Measurements from ENCODE around the gene PUS1.

The PUS1 gene

DNA sequence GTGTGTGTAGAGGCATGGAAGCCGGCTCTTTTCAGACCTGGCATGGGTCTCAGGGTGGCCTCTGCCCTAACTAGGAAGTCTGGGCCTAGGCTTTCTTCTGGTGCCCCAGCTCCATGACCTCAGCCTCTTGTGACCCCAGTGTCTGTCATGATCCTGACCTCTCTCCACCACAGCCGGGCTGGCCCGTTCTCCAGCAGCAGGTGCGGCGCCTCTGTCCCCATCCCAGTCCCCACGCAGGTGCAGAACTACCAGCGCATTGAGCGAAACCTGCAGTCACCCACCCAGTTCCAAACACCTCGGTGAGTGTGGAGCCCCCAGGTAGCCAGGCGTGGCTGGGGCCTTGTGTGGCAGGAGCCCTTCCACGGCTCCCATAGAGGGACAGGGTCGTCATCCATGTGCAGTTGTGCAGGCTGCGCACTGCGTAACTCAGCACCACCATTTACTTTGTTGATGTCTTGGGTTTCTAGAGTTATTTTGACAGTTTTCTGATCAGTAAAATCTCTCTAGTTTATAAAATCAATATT lies 14.8 kb upstream of the PUS1 start:
- TF ChIP-seq, protein P1, sequence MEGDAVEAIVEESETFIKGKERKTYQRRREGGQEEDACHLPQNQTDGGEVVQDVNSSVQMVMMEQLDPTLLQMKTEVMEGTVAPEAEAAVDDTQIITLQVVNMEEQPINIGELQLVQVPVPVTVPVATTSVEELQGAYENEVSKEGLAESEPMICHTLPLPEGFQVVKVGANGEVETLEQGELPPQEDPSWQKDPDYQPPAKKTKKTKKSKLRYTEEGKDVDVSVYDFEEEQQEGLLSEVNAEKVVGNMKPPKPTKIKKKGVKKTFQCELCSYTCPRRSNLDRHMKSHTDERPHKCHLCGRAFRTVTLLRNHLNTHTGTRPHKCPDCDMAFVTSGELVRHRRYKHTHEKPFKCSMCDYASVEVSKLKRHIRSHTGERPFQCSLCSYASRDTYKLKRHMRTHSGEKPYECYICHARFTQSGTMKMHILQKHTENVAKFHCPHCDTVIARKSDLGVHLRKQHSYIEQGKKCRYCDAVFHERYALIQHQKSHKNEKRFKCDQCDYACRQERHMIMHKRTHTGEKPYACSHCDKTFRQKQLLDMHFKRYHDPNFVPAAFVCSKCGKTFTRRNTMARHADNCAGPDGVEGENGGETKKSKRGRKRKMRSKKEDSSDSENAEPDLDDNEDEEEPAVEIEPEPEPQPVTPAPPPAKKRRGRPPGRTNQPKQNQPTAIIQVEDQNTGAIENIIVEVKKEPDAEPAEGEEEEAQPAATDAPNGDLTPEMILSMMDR (IDR thresholded peaks at IDR 0.05; ENCODE audit: low read depth, low read length, missing control alignments) = no peak
- H3K4me3 ChIP-seq (ENCODE audit: low read depth, low read length) = no peak overlapping the region
- DNase-seq (ENCODE audit: low read depth) = no peak

GRCh38 chr12:131915000-131915689 lies 13.9 kb upstream of the PUS1 start:
- TF ChIP-seq, protein P1 (IDR thresholded peaks at IDR 0.05; ENCODE audit: low read depth, low read length, missing control alignments) = no peak
- no peak for DNase-seq (ENCODE audit: low read depth)
- H3K4me3 ChIP-seq (ENCODE audit: low read depth, low read length) = no peak overlapping the region

DNA sequence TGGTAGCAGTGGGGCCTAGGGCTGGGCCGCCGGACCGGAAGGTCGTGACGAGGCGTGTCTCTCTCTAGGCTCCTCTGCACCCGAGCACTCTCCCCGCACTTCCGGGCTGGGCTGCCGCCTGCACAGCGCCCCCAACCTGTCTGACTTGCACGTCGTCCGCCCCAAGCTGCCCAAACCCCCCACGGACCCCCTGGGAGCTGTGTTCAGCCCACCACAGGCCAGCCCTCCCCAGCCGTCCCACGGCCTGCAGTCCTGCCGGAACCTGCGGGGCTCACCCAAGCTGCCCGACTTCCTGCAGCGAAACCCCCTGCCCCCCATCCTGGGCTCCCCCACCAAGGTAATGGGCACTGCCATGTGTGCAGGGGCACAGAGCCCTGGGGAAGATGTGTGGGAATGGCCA lies 13.3 kb upstream of the PUS1 start:
- TF ChIP-seq, protein P1 (IDR thresholded peaks at IDR 0.05; ENCODE audit: low read depth, low read length, missing control alignments) = no peak
- DNase-seq (ENCODE audit: low read depth) = no peak
- no peak overlapping the region for H3K4me3 ChIP-seq (ENCODE audit: low read depth, low read length)

GRCh38 chr12:131916306-131917138 lies 12.6 kb upstream of the PUS1 start:
- TF ChIP-seq, protein P1 (IDR thresholded peaks at IDR 0.05; ENCODE audit: low read depth, low read length, missing control alignments) = no peak
- H3K4me3 ChIP-seq (ENCODE audit: low read depth, low read length) = no peak overlapping the region
- DNase-seq (ENCODE audit: low read depth) = no peak

DNA sequence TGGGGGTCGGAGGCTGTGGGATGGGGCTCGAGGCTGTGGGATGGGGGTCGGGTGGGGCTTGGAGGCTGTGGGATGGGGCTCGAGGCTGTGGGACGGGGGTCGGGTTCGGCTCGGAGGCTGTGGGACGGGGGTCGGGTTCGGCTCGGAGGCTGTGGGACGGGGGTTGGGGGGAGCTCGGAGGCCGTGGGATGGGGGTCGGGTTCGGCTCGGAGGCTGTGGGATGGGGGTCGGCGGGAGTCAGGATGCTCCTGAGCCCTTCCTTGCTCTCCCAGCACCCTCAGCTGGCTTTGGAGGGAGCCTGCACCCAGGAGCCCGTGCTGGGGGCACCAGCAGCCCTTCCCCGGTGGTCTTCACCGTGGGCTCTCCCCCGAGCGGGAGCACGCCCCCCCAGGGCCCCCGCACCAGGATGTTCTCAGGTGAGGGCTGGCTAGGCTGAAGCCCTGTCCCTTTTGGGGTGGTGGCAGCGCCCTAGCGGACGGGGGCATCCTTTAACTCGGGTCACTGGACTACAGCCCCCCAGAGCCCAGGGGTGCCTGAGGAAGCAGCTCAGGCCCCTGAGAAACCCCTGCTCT lies 11.9 kb upstream of the PUS1 start:
- no peak overlapping the region for H3K4me3 ChIP-seq (ENCODE audit: low read depth, low read length)
- DNase-seq (ENCODE audit: low read depth) = no peak
- TF ChIP-seq, protein P1 (IDR thresholded peaks at IDR 0.05; ENCODE audit: low read depth, low read length, missing control alignments) = no peak

DNA sequence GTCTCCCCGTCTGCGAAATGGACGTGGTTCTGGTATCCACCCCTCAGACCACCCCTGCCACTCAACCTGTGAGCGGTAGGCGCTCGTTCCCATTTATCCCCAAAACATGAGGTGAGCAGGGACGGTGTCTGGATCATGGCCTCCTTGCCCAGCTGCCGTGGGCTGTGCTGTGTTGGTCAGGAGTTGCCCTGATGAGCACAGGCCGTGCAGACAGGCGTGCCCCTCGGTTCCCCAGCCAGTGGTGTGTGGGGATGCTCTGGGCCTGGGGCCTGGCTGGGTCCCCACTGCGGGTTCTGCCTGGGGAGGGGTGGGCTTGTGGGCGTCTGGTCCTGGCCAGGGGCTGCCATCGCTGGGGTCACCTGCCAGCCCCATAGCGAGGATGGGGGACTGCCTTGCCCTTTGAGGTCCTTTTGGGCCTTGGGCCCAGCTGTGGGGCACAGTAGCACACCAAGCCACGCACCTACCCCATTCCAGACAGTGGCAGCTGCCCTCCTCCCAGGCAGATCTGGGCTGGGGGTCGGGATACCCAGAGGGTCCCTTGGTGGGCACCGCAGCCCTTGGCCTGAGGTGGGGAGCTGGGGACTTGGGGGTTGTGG lies 11.3 kb upstream of the PUS1 start:
- TF ChIP-seq, protein P1 (IDR thresholded peaks at IDR 0.05; ENCODE audit: low read depth, low read length, missing control alignments) = no peak
- no peak overlapping the region for H3K4me3 ChIP-seq (ENCODE audit: low read depth, low read length)
- DNase-seq (ENCODE audit: low read depth) = no peak
